Midbrain (tissue), 1 donor: ENCODE measurements around the gene NAP1L4.
"Not testable (repeated sequence)": the region's sequence is repeated elsewhere in the genome, so short reads cannot be mapped to it uniquely, and the experiment has no call there.

Experiments
- DNase-seq: peaks from one replicate; lab custom pipeline; 2025; lab: John Stamatoyannopoulos, UW

Gene NAP1L4

GRCh38 chr11:2958251-2958650 is 33.9 kb downstream of the NAP1L4 start:
- DNase-seq = no peak

DNA sequence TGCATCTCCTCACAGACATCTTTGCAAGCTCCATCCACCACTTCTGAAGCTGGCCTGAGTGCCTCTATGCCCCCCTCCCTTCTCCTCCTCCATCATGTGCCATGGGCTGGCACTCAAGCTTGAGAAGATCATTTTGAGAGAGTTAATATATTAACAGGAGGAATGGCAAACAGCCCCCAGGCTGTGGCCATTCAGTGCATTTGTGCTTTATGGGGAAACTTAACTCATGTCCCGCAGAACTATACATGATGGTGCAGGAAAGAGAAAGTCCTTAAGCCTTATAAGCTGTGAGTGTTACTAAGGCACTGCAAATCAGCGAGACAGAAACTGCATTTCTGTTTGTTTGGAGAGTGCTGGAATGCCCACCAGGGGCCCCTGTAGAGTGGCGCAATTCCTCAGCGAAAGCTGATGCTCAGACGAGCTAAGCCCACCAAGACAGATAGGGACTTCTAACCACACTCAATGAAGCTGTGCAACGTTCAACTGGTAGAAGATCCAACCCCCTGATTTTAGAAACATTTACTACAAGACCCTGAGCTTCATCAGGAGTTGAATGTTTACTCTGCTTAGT is 36.1 kb downstream of the NAP1L4 start:
- no peak for DNase-seq

DNA sequence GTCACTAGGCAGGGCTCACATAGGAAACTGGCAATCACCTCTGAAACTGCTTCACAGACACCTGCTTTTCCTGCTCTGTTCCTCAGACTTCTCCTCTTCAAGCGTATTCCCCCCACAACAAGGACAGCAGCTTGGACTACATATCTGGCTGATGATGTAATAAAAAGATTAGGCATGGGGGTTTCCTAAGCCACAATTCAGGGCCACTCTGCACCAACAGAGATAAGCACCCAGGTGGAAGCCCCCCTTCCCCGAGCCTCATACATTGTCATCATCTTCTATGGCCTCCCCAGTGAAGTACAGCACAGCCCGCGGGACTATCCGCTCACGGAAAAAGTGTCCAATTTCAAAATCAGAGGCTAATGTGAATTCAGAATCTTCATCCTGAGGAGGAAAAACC is 37.9 kb downstream of the NAP1L4 start:
- DNase-seq = no peak

DNA sequence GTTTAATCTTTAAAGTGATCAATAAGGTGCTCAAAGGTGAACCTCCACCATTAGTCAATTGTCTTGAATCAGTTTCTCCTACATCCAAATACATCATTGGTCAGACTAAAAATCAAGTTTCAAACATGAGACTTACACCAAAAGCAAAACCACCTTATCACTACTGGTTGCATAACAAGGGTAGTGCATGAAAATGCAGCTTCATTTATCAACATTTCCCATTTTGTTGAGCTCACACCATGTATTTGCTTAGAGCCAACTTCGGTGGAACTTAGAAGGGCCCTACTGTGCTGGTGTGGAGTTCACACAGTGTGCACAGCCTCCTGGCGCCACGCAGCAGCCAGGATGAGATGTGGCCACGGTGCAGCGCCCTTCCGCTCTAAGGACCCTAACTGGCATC is 39.8 kb downstream of the NAP1L4 start:
- no peak for DNase-seq

GRCh38 chr11:2951231-2952110 is 40.7 kb downstream of the NAP1L4 start:
- no peak for DNase-seq

DNA sequence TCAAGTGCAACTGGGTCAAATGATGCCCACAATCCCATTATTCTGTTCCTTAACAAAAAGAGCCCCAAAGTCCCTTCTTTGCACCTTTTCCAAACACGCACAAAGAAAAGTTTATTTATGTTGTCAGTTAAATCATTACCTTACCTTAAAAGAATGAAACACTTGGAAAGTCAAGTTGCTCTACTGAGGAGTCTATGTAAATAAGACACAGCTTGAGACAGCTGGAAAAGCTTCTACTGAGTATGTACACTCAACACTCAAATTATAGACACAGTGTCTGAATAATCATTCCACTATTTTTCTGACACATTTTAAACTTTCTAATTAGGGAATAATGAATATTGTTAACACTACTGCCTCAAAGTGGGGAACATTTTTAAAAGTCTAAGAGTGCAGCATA is 41.3 kb downstream of the NAP1L4 start:
- no peak for DNase-seq

DNA sequence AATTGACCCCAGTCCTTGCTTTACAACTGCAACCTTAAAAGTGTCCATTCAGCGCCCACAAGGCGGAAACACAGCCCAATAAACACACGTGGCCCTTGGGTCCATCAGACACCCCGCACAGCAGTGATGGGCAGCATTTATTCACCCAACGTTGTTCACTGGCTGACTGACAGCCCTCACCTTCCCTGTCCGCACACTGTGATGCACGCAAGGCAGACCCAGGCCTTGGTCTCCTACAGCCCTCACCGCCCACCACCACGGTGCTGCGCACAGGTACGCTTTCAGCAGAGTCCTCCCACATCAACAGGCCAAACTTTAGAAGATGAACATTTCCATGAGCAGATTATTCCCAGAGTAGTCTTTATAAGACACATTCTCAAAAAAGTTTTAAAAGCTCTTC is 42.2 kb downstream of the NAP1L4 start:
- DNase-seq = no peak

- DNase-seq = no peak
Observed at GRCh38 chr11:2947744-2948143, 44.4 kb downstream of the NAP1L4 start.

- DNase-seq = no peak
Observed at GRCh38 chr11:2945757-2946287, 46.3 kb downstream of the NAP1L4 start.

DNA sequence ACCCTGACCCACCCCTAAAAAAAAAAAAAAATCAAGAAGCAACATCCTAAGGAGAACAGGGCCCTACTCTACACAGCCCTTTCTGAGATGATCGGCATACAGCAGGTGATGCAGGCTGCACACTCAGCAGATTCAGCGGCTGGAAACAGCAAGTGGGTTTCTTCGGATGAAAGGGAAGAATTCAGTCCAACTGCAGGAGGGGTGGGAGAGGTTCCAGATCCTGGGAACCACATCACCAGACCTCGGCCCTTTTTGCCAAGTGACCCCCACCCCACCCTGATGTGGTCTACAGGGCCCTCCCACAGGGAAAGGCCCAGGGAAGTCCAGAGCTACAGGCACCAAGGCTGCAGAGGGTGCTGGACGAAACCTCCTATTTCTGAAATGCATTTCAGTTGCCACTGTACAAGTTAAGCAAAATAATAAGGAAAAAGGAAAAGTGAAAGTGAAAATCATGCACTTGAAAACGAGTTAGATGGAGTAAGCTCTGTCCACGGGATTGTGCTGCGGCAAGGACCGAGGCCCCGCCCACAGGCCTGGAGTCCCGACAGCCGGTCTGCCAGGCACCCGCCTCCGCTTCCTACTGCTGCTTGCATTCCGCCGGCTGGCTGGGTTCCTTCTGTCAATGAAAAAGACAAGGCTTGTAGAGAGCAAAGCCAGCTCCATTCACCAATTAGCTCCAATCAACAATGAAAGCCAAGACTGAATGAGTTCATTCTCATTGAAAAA is 46.9 kb downstream of the NAP1L4 start:
- DNase-seq = peak; percentile 88

DNA sequence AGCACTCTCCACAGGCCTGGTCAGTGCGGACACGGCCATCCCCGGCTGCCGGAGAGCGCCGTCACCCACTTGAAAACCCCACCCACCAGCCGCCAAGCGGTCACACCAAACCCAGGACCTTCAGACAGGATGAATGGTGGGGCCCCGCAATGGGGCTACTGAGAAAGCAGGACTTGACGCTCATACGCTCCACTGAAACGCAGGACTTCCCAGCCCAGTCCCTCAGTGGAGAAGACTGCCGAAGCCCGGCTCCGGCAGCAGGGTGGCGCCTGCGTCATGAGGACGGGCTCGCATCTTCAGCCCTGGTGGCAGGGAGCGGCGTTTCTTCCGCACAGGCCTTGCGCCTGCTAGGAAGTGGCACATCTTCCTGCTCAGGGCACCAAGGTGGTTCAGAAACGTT is 47.6 kb downstream of the NAP1L4 start:
- DNase-seq = no peak

DNA sequence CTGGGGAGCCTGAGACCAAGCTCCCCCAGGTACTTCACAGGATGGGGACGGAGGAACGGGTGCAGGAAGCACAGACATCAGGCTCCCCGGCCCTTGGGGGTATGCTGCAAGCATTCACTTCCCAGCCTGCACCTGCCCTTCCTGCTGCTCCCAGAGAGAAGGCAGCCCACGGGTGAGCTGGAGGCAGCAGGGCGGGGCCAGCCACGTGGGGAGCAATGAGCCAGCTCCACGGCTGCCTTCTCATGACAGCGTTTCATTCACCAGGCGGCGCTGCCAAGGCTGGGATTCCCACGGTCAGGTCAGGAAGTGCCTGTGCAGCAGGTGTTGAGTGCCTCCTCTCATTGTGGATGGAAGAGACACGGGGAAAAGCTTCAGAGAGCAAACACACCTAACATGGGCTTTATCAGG is 48.4 kb downstream of the NAP1L4 start:
- no peak for DNase-seq

DNA sequence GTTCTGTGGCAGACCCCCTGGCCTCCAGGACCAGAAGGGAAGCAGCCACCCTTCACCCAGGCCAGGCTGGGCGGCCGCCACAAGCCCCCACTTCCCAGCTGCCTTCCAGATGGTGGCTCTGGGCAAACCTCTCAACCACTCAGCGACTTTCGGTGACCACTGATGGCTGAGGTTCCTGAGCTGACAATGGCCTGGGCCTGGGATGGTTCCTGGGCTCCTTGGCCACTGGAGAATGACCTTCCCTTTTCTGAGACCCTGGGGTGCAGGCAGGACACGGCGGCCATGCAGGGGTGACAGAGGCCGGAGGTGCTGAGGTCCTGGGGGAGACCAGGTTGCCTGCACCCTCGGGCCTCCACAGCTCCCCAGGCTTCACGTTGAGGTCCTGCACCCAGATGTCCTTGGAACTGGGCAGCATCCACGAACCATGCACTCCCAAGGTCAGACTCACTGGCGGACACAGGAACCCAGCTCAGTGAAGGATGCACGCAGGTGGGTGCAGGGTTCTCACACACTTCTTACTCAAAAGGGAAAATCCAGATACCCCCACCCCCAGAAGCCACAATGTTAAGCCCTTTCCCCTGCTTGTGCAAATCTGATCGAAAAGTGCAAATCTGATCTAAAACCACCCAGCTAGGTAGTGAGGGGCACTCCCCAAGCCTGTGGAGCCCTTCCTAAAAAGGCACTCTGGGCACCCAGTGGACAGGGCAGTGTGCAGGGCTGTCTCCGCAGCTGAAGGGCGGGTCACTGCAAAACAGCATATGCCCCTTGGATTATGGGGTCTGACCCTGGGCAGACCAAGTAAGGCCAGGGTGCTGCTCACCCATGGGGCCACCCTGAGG is 49.0 kb downstream of the NAP1L4 start:
- DNase-seq = no peak

DNA sequence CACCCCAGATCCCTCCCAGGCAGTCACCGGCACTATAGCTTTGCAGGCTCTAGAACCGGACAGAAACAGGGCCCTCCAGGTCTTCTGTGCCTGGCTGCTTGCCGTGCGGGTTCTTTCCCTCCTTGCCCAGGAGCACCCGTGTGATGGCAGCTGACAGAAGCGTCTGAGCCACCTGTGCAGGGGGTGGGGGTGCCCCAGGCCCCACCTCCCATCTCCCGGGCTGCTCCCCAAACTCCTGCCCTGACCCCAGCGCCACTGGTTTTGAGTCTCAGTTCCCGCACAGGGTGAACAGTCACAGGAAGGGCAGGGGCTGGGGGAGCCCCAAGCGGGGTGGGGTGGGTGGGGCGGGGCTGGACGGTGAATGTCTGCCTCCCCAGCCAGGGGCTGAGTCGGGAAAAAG is 49.7 kb downstream of the NAP1L4 start:
- DNase-seq = no peak

- no peak for DNase-seq
Observed at GRCh38 chr11:2940921-2941821, 51.0 kb downstream of the NAP1L4 start.

DNA sequence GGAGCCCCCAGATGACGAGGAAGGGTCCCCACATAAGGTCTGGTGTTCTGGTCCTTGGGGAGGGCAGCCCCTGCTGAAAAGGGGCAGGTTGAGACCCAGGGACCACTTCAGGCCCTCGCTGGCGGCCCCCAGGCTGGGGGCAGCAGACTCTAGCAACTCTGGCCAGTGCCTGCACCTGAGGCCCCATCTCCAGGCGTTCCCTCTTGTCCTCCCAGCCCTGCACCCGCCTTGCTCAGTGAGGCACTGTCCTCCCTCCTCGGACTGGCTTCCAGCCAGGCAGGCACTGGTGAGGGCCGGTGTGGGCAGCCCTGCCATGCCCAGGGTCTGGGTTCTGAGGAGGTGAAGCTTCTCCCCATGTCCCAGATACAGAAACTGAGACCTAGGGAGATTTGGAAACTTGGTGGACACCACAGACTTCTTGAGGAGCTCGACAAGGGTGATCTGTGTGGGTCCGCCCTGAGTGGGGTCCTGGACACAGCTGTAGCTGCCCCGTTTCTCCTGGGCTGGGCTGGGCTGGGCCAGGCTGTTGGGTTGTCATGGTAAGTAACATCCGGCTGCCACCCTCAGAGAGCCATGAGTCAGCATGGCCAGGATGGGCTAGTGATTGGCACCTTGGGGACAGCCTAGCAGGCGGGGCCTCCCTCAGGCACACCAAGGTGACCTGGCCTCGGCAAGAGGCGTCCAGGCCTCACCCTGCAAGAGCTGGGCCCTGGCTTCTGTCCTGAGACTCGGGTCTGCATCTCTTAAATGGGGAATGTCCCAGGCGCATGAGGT is 51.8 kb downstream of the NAP1L4 start:
- DNase-seq = no peak

DNA sequence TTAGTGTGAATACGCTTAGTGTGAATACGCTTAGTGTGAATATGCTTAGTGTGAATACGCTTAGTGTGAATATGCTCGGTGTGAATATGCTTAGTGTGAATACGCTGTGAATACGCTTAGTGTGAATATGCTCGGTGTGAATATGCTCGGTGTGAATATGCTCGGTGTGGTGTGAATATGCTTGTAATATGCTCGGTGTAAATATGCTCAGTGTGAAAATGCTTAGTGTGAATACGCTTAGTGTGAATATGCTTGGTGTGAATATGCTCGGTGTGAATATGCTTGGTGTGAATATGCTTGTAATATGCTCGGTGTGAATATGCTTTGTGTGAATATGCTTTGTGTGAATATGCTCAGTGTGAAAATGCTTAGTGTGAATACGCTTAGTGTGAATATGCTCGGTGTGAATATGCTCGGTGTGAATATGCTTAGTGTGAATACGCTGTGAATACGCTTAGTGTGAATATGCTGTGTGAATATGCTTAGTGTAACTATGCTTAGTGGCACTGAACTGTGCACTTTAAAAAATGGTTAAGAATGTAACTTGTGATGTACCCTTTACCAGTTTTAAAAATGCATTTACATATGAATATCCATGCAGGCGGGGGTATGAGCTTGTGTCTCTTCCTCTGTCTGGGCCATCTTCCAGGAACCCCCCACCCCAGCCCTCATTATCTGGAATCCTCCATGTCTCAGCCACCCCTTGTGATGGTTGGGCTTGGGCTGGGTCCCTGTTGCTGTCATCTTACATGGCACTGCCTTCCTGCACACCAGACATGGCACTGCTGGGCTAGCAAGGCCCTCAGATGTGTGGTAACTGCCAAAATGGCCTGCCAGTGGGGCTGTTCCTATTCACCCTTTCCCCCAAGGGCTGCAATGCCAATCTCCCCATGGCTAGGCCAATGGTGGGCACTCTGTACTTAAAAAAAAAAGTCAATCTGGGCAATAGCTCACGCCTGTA is 53.4 kb downstream of the NAP1L4 start:
- not testable (repeated sequence) for DNase-seq

GRCh38 chr11:2937641-2938457 is 54.3 kb downstream of the NAP1L4 start:
- not testable (repeated sequence) for DNase-seq
